ENCODE measurements around the gene EFEMP1.
A peak's percentile ranks its signal among the peaks of the same experiment; 100 is the strongest.

Gene EFEMP1

DNA sequence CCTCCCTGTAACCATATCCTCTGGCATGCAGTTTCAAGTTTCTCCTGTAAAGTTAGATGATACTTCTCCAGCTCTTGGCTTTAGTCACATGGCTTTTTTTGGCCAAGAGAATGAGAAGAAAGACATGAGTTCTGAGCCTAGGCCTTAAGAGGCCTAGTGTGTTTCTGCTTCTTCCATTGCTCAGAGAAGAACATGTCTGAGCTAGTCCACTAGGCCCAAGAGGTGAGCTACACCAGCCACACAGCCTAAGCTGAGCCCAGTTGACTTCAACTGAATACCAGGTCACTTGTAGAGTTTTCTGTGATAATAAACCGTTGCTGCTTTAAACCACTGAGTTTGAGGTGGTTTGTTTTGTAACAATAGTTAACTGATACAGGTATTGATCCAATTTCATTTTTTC lies 19.9 kb upstream of the EFEMP1 start:
- Histone ChIP-seq H4K20me1 (no peaks in the 10 kb centered on the region), H3K27ac (no peak overlapping the region), H3K4me3 (no peak overlapping the region), H3K4me1 (no peaks in the 10 kb centered on the region), H3K9ac (no peak overlapping the region), H3K36me3 (no peaks in the 10 kb centered on the region), H3K27me3 (no peaks in the 10 kb centered on the region), H3K4me2 (no peak overlapping the region), H3K9me3 (no peaks in the 10 kb centered on the region)
- no peak for TF ChIP-seq Cebpa-rat (IDR thresholded peaks at IDR 0.05)

DNA sequence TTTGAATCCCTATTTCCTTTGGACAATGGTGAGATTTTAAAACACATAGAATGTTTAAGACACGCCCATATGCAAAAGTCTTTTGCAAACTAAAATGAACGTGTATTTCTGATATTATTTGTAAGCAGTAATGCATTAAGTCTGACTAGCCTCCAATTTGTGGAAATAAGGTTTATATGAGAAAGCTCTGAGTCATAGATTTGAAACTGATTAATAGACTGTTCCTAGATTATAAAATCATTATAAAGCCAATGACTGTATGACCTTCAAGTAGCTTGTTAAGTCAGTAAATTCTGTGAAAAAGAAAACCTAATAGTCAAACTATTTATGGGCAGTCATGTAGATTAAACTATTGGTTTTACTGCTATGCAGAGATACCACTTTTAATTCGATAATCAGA lies 12.8 kb upstream of the EFEMP1 start:
- H3K4me3 ChIP-seq, result no peak overlapping the region
- H3K27ac ChIP-seq, result no peak overlapping the region
- H3K27me3 ChIP-seq, result no peaks in the 10 kb centered on the region
- TF ChIP-seq Cebpa-rat (IDR thresholded peaks at IDR 0.05), result no peak
- H3K4me1 ChIP-seq, result peaks cover 31% of the 10 kb centered on the region
- no peaks in the 10 kb centered on the region for H4K20me1 ChIP-seq
- H3K9me3 ChIP-seq, result peaks cover 10% of the 10 kb centered on the region; the same call in 1 of the 2 replicates
- H3K36me3 ChIP-seq, result no peaks in the 10 kb centered on the region
- H3K9ac ChIP-seq, result no peak overlapping the region
- no peak overlapping the region for H3K4me2 ChIP-seq

DNA sequence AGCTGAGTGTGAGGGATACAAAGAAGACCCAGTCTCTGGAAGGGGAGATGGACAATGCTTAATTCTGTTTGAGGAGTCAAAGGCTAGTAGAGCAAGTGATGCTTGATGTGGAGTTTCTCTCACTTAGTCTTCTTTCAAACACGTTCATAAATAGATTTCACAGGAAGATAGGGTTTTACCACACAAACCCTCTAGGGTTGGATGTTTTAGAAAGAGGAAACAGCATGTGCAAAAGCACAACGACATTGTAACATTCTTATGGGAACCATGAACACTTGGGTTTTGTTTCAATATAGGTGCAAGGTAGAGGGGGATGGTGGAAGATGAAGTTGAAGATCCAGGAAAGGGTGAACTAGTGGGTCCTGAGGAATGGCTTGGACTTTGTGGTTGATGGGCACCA lies 10.8 kb upstream of the EFEMP1 start:
- Histone ChIP-seq H3K4me3 (peak overlapping the region; percentile 57), H3K9me3 (peaks cover 10% of the 10 kb centered on the region; the same call in 1 of the 2 replicates), H3K36me3 (no peaks in the 10 kb centered on the region), H3K9ac (peak overlapping the region; percentile 38; the same call in 1 of the 2 replicates), H3K4me1 (peaks cover 31% of the 10 kb centered on the region), H4K20me1 (no peaks in the 10 kb centered on the region), H3K27me3 (no peaks in the 10 kb centered on the region), H3K4me2 (peak overlapping the region; percentile 66), H3K27ac (peak overlapping the region; percentile 71)
- no peak for TF ChIP-seq Cebpa-rat (IDR thresholded peaks at IDR 0.05)

DNA sequence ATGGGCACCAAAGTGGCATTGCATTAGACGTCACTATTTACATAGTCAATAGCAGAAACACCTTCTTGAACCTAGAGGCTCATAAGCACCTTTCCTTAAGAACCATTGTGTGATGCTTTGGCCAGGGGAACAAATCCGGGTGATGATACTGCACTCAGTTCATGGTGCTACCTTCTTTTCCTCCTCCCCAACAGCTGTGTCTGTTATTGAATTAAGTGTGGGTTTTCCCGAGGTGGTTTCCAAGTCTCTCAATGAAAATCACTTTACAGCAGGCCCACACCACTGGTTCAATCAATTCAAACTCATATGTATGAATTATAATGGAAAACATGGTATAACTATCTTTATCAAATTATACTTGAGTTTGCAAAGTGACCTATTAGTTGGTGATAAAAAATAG lies 9.3 kb upstream of the EFEMP1 start:
- no peaks in the 10 kb centered on the region for H3K27me3 ChIP-seq
- peak overlapping the region; percentile 57; the same call in 1 of the 2 replicates for H3K4me3 ChIP-seq
- H3K9ac ChIP-seq, result no peak overlapping the region
- no peaks in the 10 kb centered on the region for H3K36me3 ChIP-seq
- no peak for TF ChIP-seq Cebpa-rat (IDR thresholded peaks at IDR 0.05)
- H3K4me2 ChIP-seq, result peak overlapping the region; percentile 66
- peaks cover 10% of the 10 kb centered on the region; the same call in 1 of the 2 replicates for H3K9me3 ChIP-seq
- peak overlapping the region; percentile 71; the same call in 1 of the 2 replicates for H3K27ac ChIP-seq
- H3K4me1 ChIP-seq, result peaks cover 31% of the 10 kb centered on the region
- H4K20me1 ChIP-seq, result no peaks in the 10 kb centered on the region

DNA sequence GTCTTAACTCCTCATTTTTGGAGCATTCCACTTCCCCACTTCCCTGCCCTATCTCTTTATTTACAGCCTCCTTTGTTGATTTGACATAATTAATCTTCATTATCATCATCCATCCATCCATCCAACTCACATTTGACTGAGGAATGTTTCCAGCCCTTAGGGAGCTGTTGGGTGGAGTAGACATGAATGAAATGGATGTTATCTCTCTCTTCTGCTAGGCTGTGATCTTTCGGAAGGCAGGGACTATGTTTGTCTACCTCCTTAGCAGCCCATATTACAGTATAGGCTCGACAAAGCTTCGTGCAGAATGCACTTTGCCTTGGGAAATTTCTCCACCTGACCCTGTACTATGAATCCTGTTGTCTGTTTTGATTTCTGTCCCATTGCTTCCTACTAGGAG lies 7.7 kb upstream of the EFEMP1 start:
- no peak for TF ChIP-seq Cebpa-rat (IDR thresholded peaks at IDR 0.05)
- Histone ChIP-seq H3K9ac (no peak overlapping the region), H3K4me3 (peak overlapping the region; percentile 36; the same call in 1 of the 2 replicates), H3K27ac (no peak overlapping the region), H3K36me3 (no peaks in the 10 kb centered on the region), H4K20me1 (no peaks in the 10 kb centered on the region), H3K4me2 (peak overlapping the region; percentile 44; the same call in 1 of the 2 replicates), H3K27me3 (no peaks in the 10 kb centered on the region), H3K9me3 (peaks cover 10% of the 10 kb centered on the region; the same call in 1 of the 2 replicates), H3K4me1 (peaks cover 31% of the 10 kb centered on the region)

- H3K9ac ChIP-seq, result no peak overlapping the region
- no peak overlapping the region for H3K4me3 ChIP-seq
- H3K36me3 ChIP-seq, result peaks cover 10% of the 10 kb centered on the region; the same call in 1 of the 2 replicates
- no peak for TF ChIP-seq Cebpa-rat (IDR thresholded peaks at IDR 0.05)
- peaks cover 19% of the 10 kb centered on the region for H3K4me1 ChIP-seq
- H3K27ac ChIP-seq, result no peak overlapping the region
- H3K4me2 ChIP-seq, result no peak overlapping the region
- no peaks in the 10 kb centered on the region for H4K20me1 ChIP-seq
- no peaks in the 10 kb centered on the region for H3K27me3 ChIP-seq
- H3K9me3 ChIP-seq, result peaks cover under 1% of the 10 kb centered on the region; the same call in 1 of the 2 replicates
Observed at GRCh38 chr2:55929476-55929875, 5.9 kb upstream of the EFEMP1 start.

- Histone ChIP-seq H3K9me3 (peaks cover 22% of the 10 kb centered on the region), H3K4me3 (no peak overlapping the region), H3K9ac (no peak overlapping the region), H3K4me1 (no peaks in the 10 kb centered on the region), H3K27me3 (no peaks in the 10 kb centered on the region), H3K4me2 (no peak overlapping the region), H3K27ac (no peak overlapping the region), H4K20me1 (no peaks in the 10 kb centered on the region), H3K36me3 (peaks cover 33% of the 10 kb centered on the region; the same call in 1 of the 2 replicates)
- no peak for TF ChIP-seq Cebpa-rat (IDR thresholded peaks at IDR 0.05)
Observed at GRCh38 chr2:55926974-55927373, 3.4 kb upstream of the EFEMP1 start.

DNA sequence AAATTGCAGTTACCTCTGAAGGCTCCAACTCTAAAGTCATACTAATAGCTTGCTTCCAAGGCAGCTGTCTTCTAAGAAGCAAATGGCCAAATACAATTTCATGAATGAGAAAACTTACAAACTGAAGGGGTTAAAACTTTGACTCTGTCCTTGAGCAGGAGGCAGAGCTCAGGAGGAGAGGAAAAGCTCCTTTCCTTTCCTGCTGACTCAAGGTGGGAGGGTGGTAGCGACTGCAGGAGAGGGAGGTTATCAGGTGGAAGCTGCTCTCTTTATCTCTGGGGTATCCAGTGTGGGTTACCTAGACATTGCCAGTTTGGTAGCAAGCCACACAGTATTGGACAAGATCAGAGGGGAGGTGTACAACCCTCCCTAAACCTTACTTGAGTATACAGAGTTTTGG lies 2.7 kb upstream of the EFEMP1 start:
- Histone ChIP-seq H4K20me1 (no peaks in the 10 kb centered on the region), H3K4me1 (no peaks in the 10 kb centered on the region), H3K9me3 (peaks cover 22% of the 10 kb centered on the region), H3K27ac (no peak overlapping the region), H3K4me3 (no peak overlapping the region), H3K27me3 (no peaks in the 10 kb centered on the region), H3K9ac (no peak overlapping the region), H3K36me3 (peaks cover 34% of the 10 kb centered on the region; the same call in 1 of the 2 replicates), H3K4me2 (no peak overlapping the region)
- no peak for TF ChIP-seq Cebpa-rat (IDR thresholded peaks at IDR 0.05)

- Histone ChIP-seq H3K4me1 (no peaks in the 10 kb centered on the region), H3K36me3 (peaks cover 34% of the 10 kb centered on the region; the same call in 1 of the 2 replicates), H3K4me3 (no peak overlapping the region), H3K27ac (no peak overlapping the region), H4K20me1 (no peaks in the 10 kb centered on the region), H3K4me2 (no peak overlapping the region), H3K9me3 (peaks cover 22% of the 10 kb centered on the region), H3K9ac (no peak overlapping the region), H3K27me3 (no peaks in the 10 kb centered on the region)
- no peak for TF ChIP-seq Cebpa-rat (IDR thresholded peaks at IDR 0.05)
Observed at GRCh38 chr2:55923982-55924321, 370 bp upstream of the EFEMP1 start.

DNA sequence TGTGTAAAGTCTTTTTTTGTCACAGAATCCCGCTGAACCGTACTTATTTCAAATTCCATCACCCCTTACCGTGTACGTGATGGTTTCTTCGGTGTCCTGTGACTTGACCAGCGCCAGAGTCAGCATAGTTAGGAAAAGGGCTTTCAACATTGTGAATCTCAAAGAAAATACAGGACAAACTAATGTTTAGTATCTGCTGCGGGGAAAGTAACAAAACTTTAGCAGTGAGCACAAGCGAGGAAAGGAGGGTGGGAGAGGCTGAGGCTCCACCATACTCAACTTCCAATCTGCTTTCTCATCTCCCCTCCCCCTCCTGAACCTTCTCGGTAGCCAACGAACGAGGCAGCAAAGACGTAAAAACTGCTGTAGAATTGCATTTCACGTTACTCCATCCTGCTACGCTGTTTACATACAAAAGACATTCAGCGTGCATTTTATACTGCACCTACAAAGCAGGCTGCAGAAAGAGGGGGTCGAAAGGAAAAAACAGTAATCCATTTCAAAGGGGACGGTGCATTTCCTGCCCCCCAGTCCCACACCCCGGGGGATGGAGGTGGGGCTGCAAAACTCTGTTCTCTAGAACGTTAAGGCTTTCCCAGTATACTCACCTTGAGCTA lies 1.2 kb downstream of the EFEMP1 start:
- Histone ChIP-seq H3K36me3 (peaks cover 39% of the 10 kb centered on the region; the same call in 1 of the 2 replicates), H3K4me3 (no peak overlapping the region), H3K4me1 (no peaks in the 10 kb centered on the region), H3K9me3 (peaks cover 22% of the 10 kb centered on the region), H3K4me2 (no peak overlapping the region), H3K9ac (no peak overlapping the region), H3K27me3 (no peaks in the 10 kb centered on the region), H3K27ac (no peak overlapping the region), H4K20me1 (no peaks in the 10 kb centered on the region)
- TF ChIP-seq Cebpa-rat (IDR thresholded peaks at IDR 0.05), result no peak
